RKO (cell line): ENCODE results near the gene TMC2.
A peak's percentile ranks its signal among the peaks of the same experiment; 100 is the strongest.
"Not testable (repeated sequence)": the region's sequence is repeated elsewhere in the genome, so short reads cannot be mapped to it uniquely, and the experiment has no call there.

Source experiments
- DNase-seq: peaks from one replicate; pipeline ENCODE4 v3.0.0-alpha.2; 2016; ENCODE audit warnings: low spot score

TMC2 gene

GRCh38 chr20:2536560-2536986 lies at the start of gene TMC2:
Gene TMC2, plus strand, starts transcription at chr20:2536573. Its CDS starts 49 bp downstream, at chr20:2536622.
- no peak for DNase-seq

- DNase-seq: not testable (repeated sequence)
These were observed 33.5 kb upstream of the TMC2 start for GRCh38 chr20:2502808-2503384.

- DNase-seq: not testable (repeated sequence)
These were observed 31.6 kb upstream of the TMC2 start for GRCh38 chr20:2504803-2505202.

GRCh38 chr20:2506426-2506825 lies 29.9 kb upstream of the TMC2 start:
- DNase-seq: not testable (repeated sequence)

- DNase-seq: peak; percentile 45
These were observed 28.9 kb upstream of the TMC2 start for GRCh38 chr20:2507464-2507863.

GRCh38 chr20:2507875-2508630 lies 28.3 kb upstream of the TMC2 start:
- DNase-seq: peak; percentile 56

- DNase-seq: peak; percentile 92
These were observed 27.5 kb upstream of the TMC2 start, which contains the start of gene ZNF343 for GRCh38 chr20:2508631-2509467. Gene ZNF343, minus strand, starts transcription at chr20:2508915. Its CDS starts 15,020 bp downstream, at chr20:2493895.

GRCh38 chr20:2509468-2509781 lies 26.9 kb upstream of the TMC2 start:
- DNase-seq: no peak

GRCh38 chr20:2509794-2510193 lies 26.6 kb upstream of the TMC2 start:
- DNase-seq: no peak

GRCh38 chr20:2515203-2515602 lies 21.2 kb upstream of the TMC2 start:
- no peak for DNase-seq

- DNase-seq: no peak
These were observed 20.0 kb upstream of the TMC2 start for GRCh38 chr20:2516399-2516798.

- DNase-seq: no peak
These were observed 18.3 kb upstream of the TMC2 start for GRCh38 chr20:2518096-2518495.

GRCh38 chr20:2518558-2518957 lies 17.8 kb upstream of the TMC2 start:
- DNase-seq: no peak

- DNase-seq: no peak
These were observed 17.1 kb upstream of the TMC2 start for GRCh38 chr20:2519115-2519809.

GRCh38 chr20:2520617-2521016 lies 15.8 kb upstream of the TMC2 start:
- DNase-seq: no peak

- DNase-seq: peak; percentile 53
These were observed 14.7 kb upstream of the TMC2 start for GRCh38 chr20:2521369-2522305.

GRCh38 chr20:2522826-2523429 lies 13.4 kb upstream of the TMC2 start:
- DNase-seq: not testable (repeated sequence)

GRCh38 chr20:2523919-2524708 lies 12.3 kb upstream of the TMC2 start:
- peak; percentile 88 for DNase-seq

GRCh38 chr20:2524709-2525506 lies 11.5 kb upstream of the TMC2 start:
- peak; percentile 62 for DNase-seq
